GM12875 (cell line): ENCODE data around the gene DNHD1.

Experiments
- H3K4me3 ChIP-seq: one replicate; pipeline ENCODE4 v1.5.1; 2011; ENCODE audit warnings: low read depth, low read length, control low read depth
- CTCF ChIP-seq: IDR thresholded peaks from 2 replicates; pipeline ENCODE4 v1.5.1; 2011; ENCODE audit warnings: low read depth, mild to moderate bottlenecking, control low read depth, inconsistent platforms, low read length, moderate library complexity, borderline replicate concordance; ENCODE audit not compliant: insufficient read depth

DNHD1 gene

GRCh38 chr11:6561288-6561687 is 64.2 kb downstream of the DNHD1 start:
- H3K4me3 ChIP-seq: no peak overlapping the region
- TF ChIP-seq CTCF: no peak

- no peak overlapping the region for H3K4me3 ChIP-seq
- no peak for TF ChIP-seq CTCF
Measured at GRCh38 chr11:6563121-6563619, 66.1 kb downstream of the DNHD1 start.

- TF ChIP-seq CTCF: no peak
Measured at GRCh38 chr11:6563667-6564066, 66.6 kb downstream of the DNHD1 start.

GRCh38 chr11:6565325-6565724 is 68.2 kb downstream of the DNHD1 start:
- no peak for TF ChIP-seq CTCF
- no peak overlapping the region for H3K4me3 ChIP-seq

More at GRCh38 chr11:6563667-6564066, 66.6 kb downstream of the DNHD1 start:
- no peak overlapping the region for H3K4me3 ChIP-seq

- no peak overlapping the region for H3K4me3 ChIP-seq
- TF ChIP-seq CTCF: no peak
Measured at GRCh38 chr11:6565988-6566703, 69.1 kb downstream of the DNHD1 start.

- no peak overlapping the region for H3K4me3 ChIP-seq
- no peak for TF ChIP-seq CTCF
Measured at GRCh38 chr11:6566704-6567370, 69.8 kb downstream of the DNHD1 start.

GRCh38 chr11:6567371-6567745 is 70.3 kb downstream of the DNHD1 start:
- H3K4me3 ChIP-seq: no peak overlapping the region
- no peak for TF ChIP-seq CTCF
